Suprapubic skin (tissue), 3 donors: ENCODE measurements around the gene JRKL.

Source experiments
- POLR2A ChIP-seq, 2 donors: fragments of 450-650 bp; IDR thresholded peaks; one replicate each; pipeline ENCODE4 v1.6.1; 2017; ENCODE audit warnings: antibody characterized with exemption in 2 of 2, mild to moderate bottlenecking in 2 of 2, moderate library complexity in 2 of 2
- TF ChIP-seq, protein P1 (sequence below), 2 donors: fragments of 200-600 bp in 1 of 2; fragments of 450-650 bp in 1 of 2; sonication (generic) in 1 of 2; IDR thresholded peaks; one replicate each; pipeline ENCODE4 v1.5.1; 2016 to 2019; ENCODE audit warnings: antibody characterized with exemption in 2 of 2, mild to moderate bottlenecking in 1 of 2, moderate library complexity in 1 of 2

DNA sequence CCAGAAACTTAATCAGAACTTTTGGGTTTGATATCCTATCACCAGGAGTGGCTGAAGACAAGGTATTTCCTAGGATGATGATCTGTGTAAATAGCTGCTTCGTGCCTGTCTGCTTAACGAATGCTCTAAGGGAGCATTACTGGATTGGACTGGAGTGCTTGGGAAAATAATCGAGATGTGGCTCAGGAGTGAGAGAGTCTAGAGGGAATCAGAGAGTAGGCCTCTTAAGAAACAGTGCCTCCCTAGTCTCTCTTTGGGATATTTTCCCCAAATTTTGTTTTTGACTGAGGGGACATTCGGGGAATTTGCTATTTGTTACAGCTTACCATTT, 49.3 kb upstream of the JRKL start:
- TF ChIP-seq POLR2A (IDR thresholded peaks at IDR 0.05), result no peak
- TF ChIP-seq, protein P1, sequence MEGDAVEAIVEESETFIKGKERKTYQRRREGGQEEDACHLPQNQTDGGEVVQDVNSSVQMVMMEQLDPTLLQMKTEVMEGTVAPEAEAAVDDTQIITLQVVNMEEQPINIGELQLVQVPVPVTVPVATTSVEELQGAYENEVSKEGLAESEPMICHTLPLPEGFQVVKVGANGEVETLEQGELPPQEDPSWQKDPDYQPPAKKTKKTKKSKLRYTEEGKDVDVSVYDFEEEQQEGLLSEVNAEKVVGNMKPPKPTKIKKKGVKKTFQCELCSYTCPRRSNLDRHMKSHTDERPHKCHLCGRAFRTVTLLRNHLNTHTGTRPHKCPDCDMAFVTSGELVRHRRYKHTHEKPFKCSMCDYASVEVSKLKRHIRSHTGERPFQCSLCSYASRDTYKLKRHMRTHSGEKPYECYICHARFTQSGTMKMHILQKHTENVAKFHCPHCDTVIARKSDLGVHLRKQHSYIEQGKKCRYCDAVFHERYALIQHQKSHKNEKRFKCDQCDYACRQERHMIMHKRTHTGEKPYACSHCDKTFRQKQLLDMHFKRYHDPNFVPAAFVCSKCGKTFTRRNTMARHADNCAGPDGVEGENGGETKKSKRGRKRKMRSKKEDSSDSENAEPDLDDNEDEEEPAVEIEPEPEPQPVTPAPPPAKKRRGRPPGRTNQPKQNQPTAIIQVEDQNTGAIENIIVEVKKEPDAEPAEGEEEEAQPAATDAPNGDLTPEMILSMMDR (IDR thresholded peaks at IDR 0.05), result no peak
